RWPE1 (cell line): ENCODE results near the gene HCFC1.

Source experiments
- CTCF ChIA-PET: fragments of 350-600 bp; sonication (Branson Sonifier 250); formaldehyde crosslinking; extraction: SDS; loops from one replicate; lab custom pipeline; 2021; lab: Yijun Ruan, JAX
- POLR2A ChIA-PET: fragments of 400-600 bp; formaldehyde crosslinking; extraction: SDS; loops from one replicate; lab custom pipeline; 2020; ENCODE audit warnings: antibody characterized with exemption; ENCODE audit not compliant: low non-redundant PET; lab: Yijun Ruan, JAX
- DNase-seq: peaks from one replicate; pipeline ENCODE4 v3.0.0; 2012; ENCODE audit warnings: low spot score
- H3K27ac ChIP-seq: fragments of 450-650 bp; 2 replicates; pipeline ENCODE4 v1.5.1; 2017
- CTCF ChIP-seq: fragments of 450-650 bp; conservative IDR thresholded peaks from 2 replicates; pipeline ENCODE4 v1.5.1; 2017; ENCODE audit warnings: low read depth, mild to moderate bottlenecking

HCFC1 gene

GRCh38 chrX:153960786-153961185 lies 10.8 kb downstream of the HCFC1 start:
- TF ChIP-seq CTCF, result no peak
- H3K27ac ChIP-seq, result no peak overlapping the region; the same call in 1 of the 2 replicates
- ChIA-PET POLR2A (no interaction called here), CTCF (no interaction called here)
- DNase-seq, result no peak

- no peak for TF ChIP-seq CTCF
- CTCF ChIA-PET, result no interaction called here
- DNase-seq, result no peak
- H3K27ac ChIP-seq, result no peak overlapping the region
- POLR2A ChIA-PET, result no interaction called here
Observed at GRCh38 chrX:153960077-153960476, 11.5 kb downstream of the HCFC1 start.

GRCh38 chrX:153959649-153960048 lies 12.0 kb downstream of the HCFC1 start:
- CTCF ChIA-PET, result no interaction called here
- no peak for DNase-seq
- H3K27ac ChIP-seq, result no peak overlapping the region
- no peak for TF ChIP-seq CTCF
- POLR2A ChIA-PET, result no interaction called here

- no peak for DNase-seq
- H3K27ac ChIP-seq, result no peak overlapping the region
- no peak for TF ChIP-seq CTCF
- ChIA-PET CTCF (no interaction called here), POLR2A (no interaction called here)
Observed at GRCh38 chrX:153958605-153959004, 13.0 kb downstream of the HCFC1 start.

GRCh38 chrX:153957224-153957623 lies 14.4 kb downstream of the HCFC1 start:
- ChIA-PET CTCF (no interaction called here), POLR2A (no interaction called here)
- TF ChIP-seq CTCF, result no peak
- H3K27ac ChIP-seq, result no peak overlapping the region
- no peak for DNase-seq

GRCh38 chrX:153956044-153956907 lies 15.3 kb downstream of the HCFC1 start:
- no peak for DNase-seq
- no peak overlapping the region for H3K27ac ChIP-seq
- CTCF ChIA-PET, result no interaction called here
- POLR2A ChIA-PET, result no interaction called here
- TF ChIP-seq CTCF, result no peak
